Thyroid gland (tissue), 4 donors: ENCODE data around the gene IL2RA. TPM values are rescaled to one million over a fixed set of nuclear protein-coding genes. Genes with fewer than 3 reads are reported as not detected.

ENCODE experiments used
- DNase-seq, 2 donors: peaks; one replicate each; pipeline ENCODE4 v3.0.0-alpha.2; 2019
- H3K27ac ChIP-seq, 3 donors: fragments of 200-600 bp; sonication (generic); 1 replicate in 2 of 3; 2 replicates in 1 of 3; pipeline ENCODE4 v1.5.1; 2016 to 2019; ENCODE audit warnings: mild to moderate bottlenecking in 1 of 3, moderate library complexity in 1 of 3
- H3K27me3 ChIP-seq: fragments of 200-600 bp; sonication (generic); one replicate; pipeline ENCODE4 v1.5.1; 2019
- H3K36me3 ChIP-seq, 2 donors: fragments of 200-600 bp; sonication (generic); one replicate each; pipeline ENCODE4 v1.5.1; 2016 to 2019
- H3K4me1 ChIP-seq, 2 donors: fragments of 200-600 bp; sonication (generic); one replicate each; pipeline ENCODE4 v1.5.1; 2017 to 2019
- H3K4me3 ChIP-seq, 3 donors: fragments of 200-600 bp; sonication (generic); replicated peaks in 1 of 3; 1 replicate in 2 of 3; 2 replicates in 1 of 3; pipeline ENCODE4 v1.5.1; 2016; ENCODE audit warnings: mild to moderate bottlenecking in 1 of 3
- H3K9me3 ChIP-seq: fragments of 200-600 bp; sonication (generic); one replicate; pipeline ENCODE4 v1.5.1; 2017
- CTCF ChIP-seq, 6 experiments: fragments of 200-600 bp in 3 of 6; fragments of 450-650 bp in 3 of 6; sonication (generic) in 3 of 6; IDR thresholded peaks; one replicate each; pipeline ENCODE4 v1.5.1; 2016 to 2019; ENCODE audit warnings: antibody characterized with exemption in 6 of 6, mild to moderate bottlenecking in 2 of 6, inconsistent platforms in 1 of 6, moderate library complexity in 1 of 6
- POLR2A ChIP-seq, 2 donors: fragments of 450-650 bp; IDR thresholded peaks; one replicate each; pipeline ENCODE4 v1.6.1; 2017; ENCODE audit warnings: antibody characterized with exemption in 2 of 2, mild to moderate bottlenecking in 2 of 2, moderate library complexity in 1 of 2
- WGBS, 2 donors: methylation state at CpG; one replicate each; pipeline ENCODE4 v1.1.5; 2017; 5-methylcytosine and 5-hydroxymethylcytosine counted together
- intact Hi-C: fragments of 100-400 bp; cut with DNase I; formaldehyde crosslinking; loops from one replicate; pipeline ENCODE4 v1.15.1; 2023
- total RNA-seq, 4 donors: library from RNA; depleted of rRNA; stranded (reverse); fragments of >200 nt; gene quantifications; one replicate each; pipeline ENCODE4 v1.2.3, GENCODE V29; 2016

Gene IL2RA
- total RNA-seq, 4 donors from 2014 or later = 1.7 to 11.3 (median 2.3) TPM

GRCh38 chr10:6082496-6083395, 20.6 kb upstream of the IL2RA start:
- H3K27ac ChIP-seq = peak overlapping the region in 1 of 3 donors; percentile 44
- TF ChIP-seq POLR2A (IDR thresholded peaks at IDR 0.05) = no peak
- no peak for TF ChIP-seq CTCF (IDR thresholded peaks at IDR 0.05)
- no peak overlapping the region for H3K4me3 ChIP-seq
- no peak for DNase-seq
- 46 to 52% methylated on average over 9 of the region's 9 CpGs for WGBS, 2 donors
- no peaks in the 10 kb centered on the region for H3K9me3 ChIP-seq
- H3K27me3 ChIP-seq = no peaks in the 10 kb centered on the region
- peaks cover 0 to 19% of the 10 kb centered on the region in 2 donors for H3K4me1 ChIP-seq
- H3K36me3 ChIP-seq = no peaks in the 10 kb centered on the region
- intact Hi-C loops = loop anchor here (10.0 kb wide), 1 partner anchor 68 kb away; no protein-coding TSS in a partner anchor

- intact Hi-C loops = loop anchor here (10.0 kb wide), 1 partner anchor 66 kb away; no protein-coding TSS in a partner anchor
- Histone ChIP-seq H3K36me3 (no peaks in the 10 kb centered on the region), H3K4me1 (peaks cover 0 to 10% of the 10 kb centered on the region in 2 donors), H3K27ac (no peak overlapping the region), H3K27me3 (no peaks in the 10 kb centered on the region), H3K4me3 (no peak overlapping the region), H3K9me3 (no peaks in the 10 kb centered on the region)
- DNase-seq = no peak
- 85 to 90% methylated on average over 4 of the region's 4 CpGs for WGBS, 2 donors
- TF ChIP-seq POLR2A (IDR thresholded peaks at IDR 0.05) = no peak
- TF ChIP-seq CTCF (IDR thresholded peaks at IDR 0.05) = no peak
Measured at GRCh38 chr10:6080417-6080973, 18.3 kb upstream of the IL2RA start.

GRCh38 chr10:6079044-6079443, 16.9 kb upstream of the IL2RA start:
- Histone ChIP-seq H3K36me3 (no peaks in the 10 kb centered on the region), H3K27me3 (no peaks in the 10 kb centered on the region), H3K4me1 (peaks cover 0 to 10% of the 10 kb centered on the region in 2 donors), H3K27ac (no peak overlapping the region), H3K4me3 (no peak overlapping the region), H3K9me3 (no peaks in the 10 kb centered on the region)
- WGBS, 2 donors = 94 to 99% methylated on average over 4 of the region's 4 CpGs
- TF ChIP-seq CTCF (IDR thresholded peaks at IDR 0.05) = no peak
- TF ChIP-seq POLR2A (IDR thresholded peaks at IDR 0.05) = no peak
- intact Hi-C loops = no loop called here
- no peak for DNase-seq

GRCh38 chr10:6077071-6077675, 15.0 kb upstream of the IL2RA start:
- Histone ChIP-seq H3K4me3 (no peak overlapping the region), H3K27ac (no peak overlapping the region), H3K9me3 (no peaks in the 10 kb centered on the region), H3K4me1 (no peaks in the 10 kb centered on the region), H3K36me3 (no peaks in the 10 kb centered on the region), H3K27me3 (no peaks in the 10 kb centered on the region)
- TF ChIP-seq CTCF (IDR thresholded peaks at IDR 0.05) (no peak), POLR2A (IDR thresholded peaks at IDR 0.05) (no peak)
- intact Hi-C loops = no loop called here
- no peak for DNase-seq
- WGBS, 2 donors = 77 to 83% methylated on average over 9 to 12 of the region's 12 CpGs
